ENCODE results near the gene YAF2.

The YAF2 gene

GRCh38 chr12:42144408-42145196, 93.4 kb downstream of the YAF2 start, which contains the start of gene GXYLT1:
GXYLT1 (minus strand) TSS chr12:42144874; CDS start chr12:42144646, 228 bp downstream.
- peak; percentile 80 for DNase-seq (ENCODE audit: low read depth, low spot score)

- DNase-seq (ENCODE audit: low read depth, low spot score) = no peak
Observed at GRCh38 chr12:42144158-42144407, 94.0 kb downstream of the YAF2 start.

- DNase-seq (ENCODE audit: low read depth, low spot score) = no peak
Observed at GRCh38 chr12:42143452-42144157, 94.4 kb downstream of the YAF2 start.

- no peak for DNase-seq (ENCODE audit: low read depth, low spot score)
Observed at GRCh38 chr12:42141981-42142606, 96.0 kb downstream of the YAF2 start.

GRCh38 chr12:42140901-42141300, 97.1 kb downstream of the YAF2 start:
- DNase-seq (ENCODE audit: low read depth, low spot score) = no peak

GRCh38 chr12:42135259-42135814, 102.7 kb downstream of the YAF2 start:
- DNase-seq (ENCODE audit: low read depth, low spot score) = no peak

GRCh38 chr12:42130672-42131402, 107.2 kb downstream of the YAF2 start:
- no peak for DNase-seq (ENCODE audit: low read depth, low spot score)

- no peak for DNase-seq (ENCODE audit: low read depth, low spot score)
Observed at GRCh38 chr12:42129595-42130204, 108.3 kb downstream of the YAF2 start.

- no peak for DNase-seq (ENCODE audit: low read depth, low spot score)
Observed at GRCh38 chr12:42128888-42129287, 109.2 kb downstream of the YAF2 start.

GRCh38 chr12:42128327-42128726, 109.7 kb downstream of the YAF2 start:
- no peak for DNase-seq (ENCODE audit: low read depth, low spot score)

GRCh38 chr12:42126963-42127362, 111.1 kb downstream of the YAF2 start:
- no peak for DNase-seq (ENCODE audit: low read depth, low spot score)

- DNase-seq (ENCODE audit: low read depth, low spot score) = no peak
Observed at GRCh38 chr12:42125388-42125767, 112.7 kb downstream of the YAF2 start.

GRCh38 chr12:42124764-42125387, 113.2 kb downstream of the YAF2 start:
- no peak for DNase-seq (ENCODE audit: low read depth, low spot score)

GRCh38 chr12:42119085-42119633, 118.9 kb downstream of the YAF2 start:
- DNase-seq (ENCODE audit: low read depth, low spot score) = no peak

GRCh38 chr12:42118136-42118879, 119.7 kb downstream of the YAF2 start:
- no peak for DNase-seq (ENCODE audit: low read depth, low spot score)

GRCh38 chr12:42109031-42109430, 129.0 kb downstream of the YAF2 start:
- no peak for DNase-seq (ENCODE audit: low read depth, low spot score)

All from brain pericyte (primary cell).